H1 (cell line): ENCODE data around the gene FAIM2. TPM values are rescaled to one million over a fixed set of nuclear protein-coding genes. Genes with fewer than 3 reads are reported as not detected.
A peak's percentile ranks its signal among the peaks of the same experiment; 100 is the strongest.

Experiments
- CTCF ChIA-PET: fragments of 300-600 bp; sonication (Branson Sonifier 250); formaldehyde crosslinking; loops from one replicate; lab custom pipeline; 2021; ENCODE audit not compliant: partially characterized antibody; lab: Charles Lee
- POLR2A ChIA-PET: fragments of 300-600 bp; sonication (Branson Sonifier 250); formaldehyde crosslinking; loops from one replicate; lab custom pipeline; 2021; ENCODE audit warnings: inconsistent platforms; ENCODE audit not compliant: partially characterized antibody; lab: Charles Lee
- DNase-seq, 2 experiments: peaks; one replicate each; pipeline versions ENCODE4 v3.0.0 to v3.0.0-alpha.2; 2010 to 2022; ENCODE audit warnings: low spot score in 2 of 2, low read depth in 1 of 2, mixed read lengths in 1 of 2
- FAIRE-seq: peaks from 2 replicates; lab custom pipeline; 2011; peaks lifted over from hg19 to GRCh38; lab: Jason Lieb, UNC
- H2AFZ ChIP-seq: 2 replicates; pipeline ENCODE4 v1.8.1; 2012; ENCODE audit warnings: low read length, inconsistent platforms
- H2AK5ac ChIP-seq: 2 replicates; pipeline ENCODE4 v1.6.1; 2013; ENCODE audit warnings: low read depth, low read length
- H2BK120ac ChIP-seq: replicated peaks from 2 replicates; pipeline ENCODE3; 2013; ENCODE audit warnings: low read depth, low read length, inconsistent platforms
- H2BK12ac ChIP-seq: 2 replicates; pipeline ENCODE4 v1.6.1; 2013; ENCODE audit warnings: low read depth, low read length
- H2BK15ac ChIP-seq: 2 replicates; pipeline ENCODE4 v1.6.1; 2013; ENCODE audit warnings: low read length
- H2BK20ac ChIP-seq: 2 replicates; pipeline ENCODE4 v1.6.1; 2013; ENCODE audit warnings: low read length
- H2BK5ac ChIP-seq: 2 replicates; pipeline ENCODE4 v1.6.1; 2013; ENCODE audit warnings: low read depth, low read length
- H3K14ac ChIP-seq: 2 replicates; pipeline ENCODE4 v1.6.1; 2013; ENCODE audit warnings: inconsistent platforms; ENCODE audit not compliant: insufficient read length
- H3K18ac ChIP-seq: 2 replicates; pipeline ENCODE4 v1.6.1; 2013; ENCODE audit warnings: low read length; ENCODE audit errors: extremely low read depth
- H3K23ac ChIP-seq: 2 replicates; pipeline ENCODE4 v1.6.1; 2013; ENCODE audit warnings: inconsistent platforms; ENCODE audit not compliant: insufficient read length
- H3K23me2 ChIP-seq: 2 replicates; pipeline ENCODE4 v1.6.1; 2013; ENCODE audit warnings: low read depth, low read length
- H3K27ac ChIP-seq: 2 replicates; pipeline ENCODE4 v1.6.1; 2011; ENCODE audit warnings: low read depth, low read length, inconsistent platforms
- H3K27me3 ChIP-seq, 4 experiments: replicated peaks in 1 of 4; 1 replicate in 1 of 4; 2 replicates in 3 of 4; pipeline versions ENCODE4 v1.6.1 to v1.8.1; 2011 to 2013; ENCODE audit warnings: low read length in 3 of 4, mild to moderate bottlenecking in 3 of 4, inconsistent platforms in 2 of 4, mixed read lengths in 2 of 4, moderate library complexity in 1 of 4; ENCODE audit not compliant: control insufficient read depth in 3 of 4, insufficient read depth in 3 of 4; ENCODE audit errors: extremely low read depth in 1 of 4
- H3K36me3 ChIP-seq, 4 experiments: 2 replicates each; pipeline versions ENCODE4 v1.6.1 to v1.8.1; 2011 to 2013; ENCODE audit warnings: mild to moderate bottlenecking in 4 of 4, low read length in 3 of 4, moderate library complexity in 2 of 4, control low read depth in 1 of 4, inconsistent platforms in 1 of 4; ENCODE audit not compliant: insufficient read depth in 4 of 4, control insufficient read depth in 2 of 4
- H3K4ac ChIP-seq: replicated peaks from 2 replicates; pipeline ENCODE3; 2013; ENCODE audit warnings: low read length, low read depth, mixed read lengths, inconsistent platforms; ENCODE audit not compliant: insufficient read length
- H3K4me1 ChIP-seq, 4 experiments: replicated peaks in 1 of 4; 1 replicate in 1 of 4; 2 replicates in 3 of 4; pipeline versions ENCODE4 v1.6.1 to v1.8.1; 2011 to 2013; ENCODE audit warnings: low read length in 3 of 4, inconsistent platforms in 2 of 4, mixed read lengths in 1 of 4; ENCODE audit not compliant: insufficient read depth in 4 of 4, control insufficient read depth in 3 of 4
- H3K4me2 ChIP-seq, 2 experiments: 2 replicates each; pipeline versions ENCODE4 v1.6.1 to v1.8.1; 2011 to 2013; ENCODE audit warnings: low read depth in 2 of 2, low read length in 2 of 2, control low read depth in 1 of 2, inconsistent platforms in 1 of 2, mild to moderate bottlenecking in 1 of 2; ENCODE audit not compliant: insufficient read depth in 1 of 2
- H3K4me3 ChIP-seq, 4 experiments: fragments of 200-600, 300-600 bp in 1 of 4; sonication (generic), shearing (Covaris generic), sonication (Bioruptor Twin) in 1 of 4; 2 replicates each; pipeline versions ENCODE4 v1.5.1 to v1.8.1; 2011 to 2016; ENCODE audit warnings: low read length in 4 of 4, low read depth in 3 of 4, control low read depth in 2 of 4, inconsistent platforms in 2 of 4, mild to moderate bottlenecking in 2 of 4, mixed read lengths in 1 of 4, moderate library complexity in 1 of 4; ENCODE audit not compliant: insufficient read depth in 2 of 4; ENCODE audit errors: extremely low read depth in 1 of 4
- H3K56ac ChIP-seq: replicated peaks from 2 replicates; pipeline ENCODE3; 2013; ENCODE audit warnings: low read depth, mild to moderate bottlenecking, mixed read lengths, low read length, inconsistent platforms; ENCODE audit not compliant: insufficient read length
- H3K79me1 ChIP-seq: 2 replicates; pipeline ENCODE4 v1.6.1; 2013; ENCODE audit warnings: low read depth, low read length, control low read depth
- H3K79me2 ChIP-seq, 2 experiments: 2 replicates each; pipeline versions ENCODE4 v1.6.1 to v1.8.1; 2012 to 2013; ENCODE audit warnings: low read length in 2 of 2, mild to moderate bottlenecking in 2 of 2, inconsistent platforms in 1 of 2; ENCODE audit not compliant: insufficient read depth in 2 of 2, control insufficient read depth in 1 of 2
- H3K9ac ChIP-seq, 4 experiments: replicated peaks in 1 of 4; 1 replicate in 1 of 4; 2 replicates in 3 of 4; pipeline versions ENCODE4 v1.6.1 to v1.8.1; 2011 to 2013; ENCODE audit warnings: low read depth in 3 of 4, low read length in 3 of 4, control low read depth in 2 of 4, mild to moderate bottlenecking in 2 of 4, moderate library complexity in 2 of 4, inconsistent platforms in 1 of 4; ENCODE audit errors: extremely low read depth in 1 of 4
- H3K9me3 ChIP-seq, 2 experiments: 2 replicates each; pipeline versions ENCODE4 v1.6.1 to v1.8.1; 2012 to 2013; ENCODE audit warnings: mild to moderate bottlenecking in 2 of 2, moderate library complexity in 2 of 2, control low read depth in 1 of 2, inconsistent platforms in 1 of 2, low read depth in 1 of 2, low read length in 1 of 2, mixed read lengths in 1 of 2; ENCODE audit not compliant: insufficient read depth in 2 of 2
- H4K20me1 ChIP-seq, 2 experiments: replicated peaks in 1 of 2; 2 replicates each; pipeline versions ENCODE3 to v1.8.1; 2011 to 2013; ENCODE audit warnings: inconsistent platforms in 2 of 2, low read length in 2 of 2, mild to moderate bottlenecking in 1 of 2; ENCODE audit not compliant: insufficient read depth in 2 of 2, control insufficient read depth in 1 of 2
- H4K5ac ChIP-seq: 2 replicates; pipeline ENCODE4 v1.6.1; 2013; ENCODE audit warnings: low read length, low read depth, mixed read lengths, inconsistent platforms; ENCODE audit not compliant: insufficient read length
- H4K8ac ChIP-seq: 2 replicates; pipeline ENCODE4 v1.8.0; 2013; ENCODE audit warnings: mild to moderate bottlenecking, moderate library complexity, low read length, inconsistent platforms; ENCODE audit not compliant: insufficient read depth; ENCODE audit errors: extremely low read depth
- H4K91ac ChIP-seq: replicated peaks from 2 replicates; pipeline ENCODE3; 2013; ENCODE audit warnings: low read length, mixed read lengths, inconsistent platforms; ENCODE audit not compliant: insufficient read length
- CHD2 ChIP-seq: IDR thresholded peaks from 2 replicates; pipeline ENCODE4 v1.6.1; 2012; ENCODE audit warnings: low read length, improper control_type of control experiment
- CREB1 ChIP-seq: IDR thresholded peaks from 2 replicates; pipeline ENCODE4 v1.6.1; 2012; ENCODE audit warnings: inconsistent platforms
- EZH2 ChIP-seq: fragments of 200-600 bp; sonication (generic); IDR thresholded peaks from 2 replicates; pipeline ENCODE4 v1.7.1; 2012; ENCODE audit warnings: low read depth, mild to moderate bottlenecking, moderate library complexity, low read length, inconsistent platforms; ENCODE audit not compliant: severe bottlenecking
- RXRA ChIP-seq: IDR thresholded peaks from 2 replicates; pipeline ENCODE4 v1.6.1; 2011; ENCODE audit warnings: low read depth, mild to moderate bottlenecking, low read length, moderate library complexity; ENCODE audit not compliant: insufficient read depth
- SAP30 ChIP-seq: fragments of 300-600 bp; sonication (generic); IDR thresholded peaks from 2 replicates; pipeline ENCODE4 v1.7.1; 2012; ENCODE audit warnings: low read length, moderate library complexity, mild to moderate bottlenecking, inconsistent platforms; ENCODE audit not compliant: insufficient read depth, insufficient replicate concordance
- SP2 ChIP-seq: IDR thresholded peaks from 2 replicates; pipeline ENCODE4 v1.6.1; 2012; ENCODE audit warnings: mild to moderate bottlenecking, low read length, inconsistent platforms
- SP4 ChIP-seq: IDR thresholded peaks from 2 replicates; pipeline ENCODE4 v1.6.1; 2012; ENCODE audit warnings: low read length, inconsistent platforms
- TEAD4 ChIP-seq: IDR thresholded peaks from 2 replicates; pipeline ENCODE4 v1.6.1; 2012; ENCODE audit warnings: low read depth, low read length, inconsistent platforms, mixed read lengths
- YY1 ChIP-seq: IDR thresholded peaks from 2 replicates; pipeline ENCODE4 v1.6.1; 2011; ENCODE audit warnings: low read depth, mild to moderate bottlenecking, low read length
- WGBS, 2 experiments: shearing (Covaris generic) in 1 of 2; methylation state at CpG; one replicate each; pipeline versions ENCODE4 v1.1.6 to v1.1.7; 2013 to 2015; ENCODE audit warnings: low lambda C conversion rate in 2 of 2, mixed read lengths in 2 of 2, inconsistent platforms in 1 of 2, low coverage in 1 of 2, missing lambda C conversion rate in 1 of 2; ENCODE audit not compliant: insufficient replicate concordance in 2 of 2, insufficient coverage in 1 of 2, insufficient read length in 1 of 2; ENCODE audit errors: extremely low coverage in 1 of 2, missing lambda C conversion rate in 1 of 2; 5-methylcytosine and 5-hydroxymethylcytosine counted together
- polyA plus RNA-seq, 7 experiments: library from polyadenylated mRNA; depleted of rRNA in 3 of 7; stranded (reverse) in 5 of 7; unstranded in 2 of 7; fragments of >200 nt in 5 of 7; fragments of 200-250 nt in 2 of 7; gene quantifications; 1 replicate in 5 of 7; 2 replicates in 1 of 7; 4 replicates in 1 of 7; pipeline versions ENCODE4 v1.2.1 to v1.2.3, GENCODE V29; 2011 to 2013; ENCODE audit warnings: missing spikeins in 2 of 7, mixed read lengths in 2 of 7
- total RNA-seq: library from RNA; stranded (reverse); fragmentation: NEBNext Ultra II Directional; extraction: Animal tissue kit (Norgen Biotek cat#: 25700); gene quantifications from 2 replicates; pipeline ENCODE4 v1.2.1, GENCODE V29; 2021
- TF ChIP-seq, protein P1 (sequence below), 3 experiments: IDR thresholded peaks; 1 replicate in 2 of 3; 2 replicates in 1 of 3; pipeline versions ENCODE4 v1.5.1 to v1.6.1; 2011; ENCODE audit warnings: low read length in 3 of 3, mild to moderate bottlenecking in 3 of 3, inconsistent platforms in 2 of 3, low read depth in 1 of 3, moderate library complexity in 1 of 3; ENCODE audit not compliant: insufficient read depth in 1 of 3; ENCODE audit errors: control extremely low read depth in 1 of 3

The FAIM2 gene
- total and polyA plus RNA-seq, 2 of the 8 experiments (the other 6 are each of a cell fraction or from before 2014, with no cell fraction given), result 0.89 to 1.3 TPM

DNA sequence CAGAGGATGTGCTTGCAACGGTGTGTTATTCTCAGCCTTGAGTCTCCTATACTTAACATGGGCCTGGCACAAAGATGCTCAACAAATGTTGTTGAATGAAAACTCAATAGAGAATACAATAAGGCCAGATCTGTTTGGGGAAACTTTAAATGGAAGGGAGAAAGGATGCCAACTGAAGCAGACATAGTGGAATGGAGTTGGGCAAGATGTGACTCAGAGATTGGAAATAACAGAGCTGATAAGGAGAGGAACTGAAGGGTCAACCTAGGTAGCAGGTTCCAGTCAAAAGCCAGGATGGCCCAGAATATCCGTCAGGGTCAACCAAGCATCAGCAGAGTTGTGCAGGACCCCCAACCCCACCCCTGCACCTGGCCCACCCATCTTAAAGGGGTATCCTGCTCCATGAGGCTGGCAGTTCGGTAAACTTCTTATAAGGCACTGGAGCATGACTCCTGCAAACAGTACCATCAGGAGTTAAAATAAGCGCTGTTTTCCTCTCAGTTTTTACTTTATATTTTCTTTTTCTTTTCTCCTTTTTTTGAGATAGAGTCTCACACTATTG lies 59.7 kb downstream of the FAIM2 start:
- Histone ChIP-seq H2AFZ (no peak overlapping the region), H2AK5ac (no peak overlapping the region), H4K20me1 (peaks cover 0 to 1% of the 10 kb centered on the region in 2 experiments), H3K27me3 (no peaks in the 10 kb centered on the region; a peak in 2 of 7 replicates), H3K23me2 (peaks cover 4% of the 10 kb centered on the region; the same call in 1 of the 2 replicates), H2BK120ac (no peak overlapping the region), H3K4ac (no peak overlapping the region), H3K4me3 (0 out of 8 replicates have a peak overlapping the region, but pooled peaks of 1 of the 4 experiments have one; percentile 87), H2BK5ac (no peak overlapping the region), H3K4me1 (peaks cover 2 to 5% (median 4%) of the 10 kb centered on the region in 4 experiments; a peak in 4 of 7 replicates), H4K5ac (no peak overlapping the region), H3K36me3 (no peaks in the 10 kb centered on the region), H3K4me2 (peak overlapping the region in 1 of 2 experiments; percentile 67; a peak in 1 of 4 replicates)
- ChIA-PET CTCF (interaction anchor here (0.6 to 1.8 kb wide), 8 partner anchors 11 to 226 kb away, joined by 3 to 7 read pairs (median 4); no protein-coding TSS in a partner anchor), POLR2A (interaction anchor here (1.1 to 4.0 kb wide), 5 partner anchors 14 to 241 kb away, joined by 3 to 35 read pairs (median 9); partner anchors contain the start of genes NCKAP5L, SMARCD1 and TMBIM6)
- no peak for FAIRE-seq
- TF ChIP-seq RXRA (no peak), SP4 (no peak), EZH2 (no peak), SP2 (no peak), SAP30 (no peak), YY1 (no peak), CREB1 (no peak), TEAD4 (no peak), CHD2 (no peak)
- TF ChIP-seq, protein P1, sequence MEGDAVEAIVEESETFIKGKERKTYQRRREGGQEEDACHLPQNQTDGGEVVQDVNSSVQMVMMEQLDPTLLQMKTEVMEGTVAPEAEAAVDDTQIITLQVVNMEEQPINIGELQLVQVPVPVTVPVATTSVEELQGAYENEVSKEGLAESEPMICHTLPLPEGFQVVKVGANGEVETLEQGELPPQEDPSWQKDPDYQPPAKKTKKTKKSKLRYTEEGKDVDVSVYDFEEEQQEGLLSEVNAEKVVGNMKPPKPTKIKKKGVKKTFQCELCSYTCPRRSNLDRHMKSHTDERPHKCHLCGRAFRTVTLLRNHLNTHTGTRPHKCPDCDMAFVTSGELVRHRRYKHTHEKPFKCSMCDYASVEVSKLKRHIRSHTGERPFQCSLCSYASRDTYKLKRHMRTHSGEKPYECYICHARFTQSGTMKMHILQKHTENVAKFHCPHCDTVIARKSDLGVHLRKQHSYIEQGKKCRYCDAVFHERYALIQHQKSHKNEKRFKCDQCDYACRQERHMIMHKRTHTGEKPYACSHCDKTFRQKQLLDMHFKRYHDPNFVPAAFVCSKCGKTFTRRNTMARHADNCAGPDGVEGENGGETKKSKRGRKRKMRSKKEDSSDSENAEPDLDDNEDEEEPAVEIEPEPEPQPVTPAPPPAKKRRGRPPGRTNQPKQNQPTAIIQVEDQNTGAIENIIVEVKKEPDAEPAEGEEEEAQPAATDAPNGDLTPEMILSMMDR (IDR thresholded peaks at IDR 0.05; ENCODE audit: control extremely low read depth in 1 of 3, insufficient read depth in 1 of 3, low read depth in 1 of 3, low read length in 3 of 3), result no peak
- TF ChIP-seq, all 59 proteins: peak for 0
- Histone ChIP-seq H4K91ac (no peak overlapping the region), H2BK20ac (no peak overlapping the region), H3K18ac (no peak overlapping the region), H3K79me1 (no peaks in the 10 kb centered on the region), H3K9me3 (no peaks in the 10 kb centered on the region), H3K79me2 (no peaks in the 10 kb centered on the region; a peak in 1 of 4 replicates), H2BK12ac (no peak overlapping the region), H4K8ac (no peak overlapping the region), H3K23ac (no peak overlapping the region), H3K27ac (no peak overlapping the region), H3K14ac (no peak overlapping the region), H3K9ac (no peak overlapping the region), H2BK15ac (no peak overlapping the region), H3K56ac (no peak overlapping the region)
- WGBS, 2 experiments, result 96% methylated on average over 4 of the region's 4 CpGs; no CpG with 5 or more reads in 1 of the 2 experiments
- no peak for DNase-seq
